Activated CD4-positive, alpha-beta T cell treated with anti-CD3 and anti-CD28 coated beads, Interleukin-2, amount 10 ng/mL, durations not matched to agents 24 days and 14 days (primary cell): Measurements from ENCODE around the gene EVA1A. TPM values are rescaled to one million over a fixed set of nuclear protein-coding genes. Genes with fewer than 3 reads are reported as not detected.

Source experiments
- DNase-seq: peaks from one replicate; pipeline ENCODE4 v3.0.0; 2022
- H3K27ac Mint-ChIP-seq: one replicate; pipeline ENCODE4 v1.8.0; 2022; ENCODE audit warnings: mild to moderate bottlenecking, mixed read lengths
- H3K27me3 Mint-ChIP-seq: one replicate; pipeline ENCODE4 v1.8.0; 2022; ENCODE audit warnings: mixed read lengths
- H3K36me3 Mint-ChIP-seq: one replicate; pipeline ENCODE4 v1.8.0; 2022; ENCODE audit warnings: low read depth, mild to moderate bottlenecking, mixed read lengths
- H3K4me1 Mint-ChIP-seq: one replicate; pipeline ENCODE4 v1.8.0; 2021; ENCODE audit warnings: mixed read lengths
- H3K4me3 Mint-ChIP-seq: one replicate; pipeline ENCODE4 v1.8.0; 2022; ENCODE audit warnings: mild to moderate bottlenecking, moderate library complexity, mixed read lengths
- H3K9me3 Mint-ChIP-seq: one replicate; pipeline ENCODE4 v1.8.0; 2021; ENCODE audit warnings: mixed read lengths
- intact Hi-C: fragments of 100-400 bp; cut with micrococcal nuclease; formaldehyde crosslinking; loops from one replicate; pipeline ENCODE4 v1.15.1; 2023
- total RNA-seq: library from RNA; stranded (reverse); gene quantifications from 2 replicates; pipeline ENCODE4 v1.2.3, GENCODE V29; 2022

The EVA1A gene
- total RNA-seq, 1 donor from 2014 or later, result not detected

DNA sequence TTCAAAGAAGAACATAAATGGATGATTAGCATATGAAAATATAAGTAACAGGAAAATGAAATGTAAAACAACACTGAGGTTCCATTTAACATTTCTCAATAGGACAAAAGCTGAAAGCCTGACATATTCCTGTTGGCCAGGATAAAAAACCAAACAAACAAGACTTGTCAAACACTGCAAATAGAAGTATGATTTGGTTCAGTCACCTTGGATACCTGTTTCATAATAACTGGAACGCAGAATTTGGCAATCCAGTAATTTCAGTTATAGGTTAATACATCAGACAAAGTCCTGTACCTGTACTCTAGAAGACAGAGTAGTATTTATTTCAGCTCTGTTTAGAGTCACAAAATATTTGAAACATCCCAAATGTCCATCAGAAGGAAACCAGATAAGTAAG, 16.5 kb upstream of the EVA1A start:
- no peaks in the 10 kb centered on the region for H3K9me3 Mint-ChIP-seq
- no peak overlapping the region for H3K4me3 Mint-ChIP-seq
- H3K27me3 Mint-ChIP-seq, result peaks cover 8% of the 10 kb centered on the region
- no peaks in the 10 kb centered on the region for H3K4me1 Mint-ChIP-seq
- intact Hi-C loops, result no loop called here
- no peak overlapping the region for H3K27ac Mint-ChIP-seq
- no peak for DNase-seq
- H3K36me3 Mint-ChIP-seq, result no peaks in the 10 kb centered on the region

DNA sequence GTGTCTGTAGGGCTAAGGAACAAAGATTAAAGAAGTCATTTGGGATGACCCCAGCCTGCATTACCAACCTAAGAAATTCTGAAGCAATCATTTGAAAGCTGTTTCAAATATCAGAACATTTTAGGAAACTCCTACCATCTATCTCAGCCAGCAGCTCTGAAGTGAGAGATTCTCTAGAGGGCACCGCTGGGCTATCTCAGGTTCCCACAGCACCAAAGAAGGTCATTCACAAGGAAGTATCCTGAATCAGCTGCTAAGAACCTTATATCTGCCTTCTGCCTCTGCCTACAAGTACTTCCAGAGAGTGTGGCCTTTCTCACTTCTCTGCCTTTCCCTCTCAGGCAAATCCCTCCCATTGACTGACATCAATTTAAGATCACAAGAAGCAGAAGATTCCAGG, 13.4 kb upstream of the EVA1A start:
- intact Hi-C loops, result no loop called here
- H3K27ac Mint-ChIP-seq, result no peak overlapping the region

DNA sequence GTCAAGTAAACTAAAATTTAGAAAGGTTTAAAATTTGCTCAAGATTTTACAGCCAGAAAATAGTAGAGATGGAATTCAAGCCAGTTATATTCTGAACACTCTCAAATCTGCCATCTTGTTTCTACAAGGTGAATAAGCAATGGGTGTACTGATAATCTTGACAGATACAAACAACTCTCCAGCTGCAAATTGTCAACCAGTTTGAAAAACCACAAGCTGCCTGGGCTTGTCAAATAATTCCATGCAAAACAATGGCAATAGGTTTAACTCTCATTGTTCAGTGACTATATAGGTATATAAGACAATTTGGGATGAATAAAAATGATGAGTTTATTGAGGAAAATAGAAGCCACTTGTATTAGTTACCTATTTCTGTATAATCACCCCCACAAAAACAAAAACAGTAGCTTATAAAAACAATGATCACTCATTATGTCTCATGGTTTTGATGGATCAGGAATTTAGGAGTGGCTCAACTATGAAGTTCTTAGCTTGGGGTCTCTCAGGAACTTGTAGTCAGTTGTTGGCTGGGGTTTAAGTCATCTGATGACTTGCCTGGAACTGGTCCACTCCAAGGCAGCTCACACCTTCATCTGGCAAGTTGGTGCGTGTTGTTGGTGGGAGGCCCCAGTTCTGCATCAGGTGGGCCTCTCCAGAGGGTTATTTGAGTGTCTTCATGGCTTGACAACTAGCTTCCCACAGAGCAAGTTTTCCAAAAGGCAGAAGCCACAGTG, 12.6 kb upstream of the EVA1A start:
- no peaks in the 10 kb centered on the region for H3K4me1 Mint-ChIP-seq
- H3K36me3 Mint-ChIP-seq, result no peaks in the 10 kb centered on the region
- H3K27me3 Mint-ChIP-seq, result peaks cover 11% of the 10 kb centered on the region
- H3K27ac Mint-ChIP-seq, result no peak overlapping the region
- intact Hi-C loops, result no loop called here
- no peak for DNase-seq
- no peak overlapping the region for H3K4me3 Mint-ChIP-seq
- H3K9me3 Mint-ChIP-seq, result no peaks in the 10 kb centered on the region

More for the DNA sequence above, 13.4 kb upstream of the EVA1A start:
- no peak for DNase-seq
- no peaks in the 10 kb centered on the region for H3K9me3 Mint-ChIP-seq
- H3K4me1 Mint-ChIP-seq, result no peaks in the 10 kb centered on the region
- H3K36me3 Mint-ChIP-seq, result no peaks in the 10 kb centered on the region
- peaks cover 9% of the 10 kb centered on the region for H3K27me3 Mint-ChIP-seq
- H3K4me3 Mint-ChIP-seq, result no peak overlapping the region

DNA sequence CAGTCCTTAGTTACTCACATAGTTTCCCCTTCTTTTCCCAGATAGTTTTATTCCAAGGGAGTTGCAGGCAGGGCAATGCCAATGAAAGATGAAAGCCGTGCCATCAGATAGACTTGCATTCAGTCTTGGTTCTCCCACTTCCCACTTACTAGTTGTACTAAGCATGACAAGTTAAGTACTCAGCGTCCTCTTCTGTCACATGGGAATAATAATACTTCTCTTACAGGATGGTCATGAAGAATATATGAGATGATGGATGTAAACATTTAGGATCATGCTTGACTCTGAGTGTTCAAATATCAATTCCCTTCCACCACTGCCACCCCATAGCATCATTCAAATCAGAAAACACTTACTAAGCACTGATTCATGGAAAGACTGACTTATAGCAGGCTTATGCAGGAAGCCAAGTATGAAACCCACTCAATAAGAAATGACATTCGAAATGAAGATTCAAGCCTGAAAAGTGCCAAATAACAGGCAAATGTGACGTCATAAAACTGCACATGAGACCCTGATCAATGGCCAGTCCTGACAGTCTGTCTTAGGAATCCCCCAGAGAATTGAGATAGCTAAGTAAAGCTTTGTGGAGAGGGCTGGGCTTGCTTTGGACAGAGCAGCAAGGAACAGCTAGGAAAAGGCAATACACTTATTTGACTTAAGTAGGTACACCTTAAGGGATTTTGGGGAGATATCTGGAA, 11.1 kb upstream of the EVA1A start:
- no peak for DNase-seq
- H3K27me3 Mint-ChIP-seq, result peaks cover 16% of the 10 kb centered on the region
- no peak overlapping the region for H3K27ac Mint-ChIP-seq
- no peaks in the 10 kb centered on the region for H3K4me1 Mint-ChIP-seq
- H3K4me3 Mint-ChIP-seq, result no peak overlapping the region
- no peaks in the 10 kb centered on the region for H3K36me3 Mint-ChIP-seq
- intact Hi-C loops, result no loop called here
- no peaks in the 10 kb centered on the region for H3K9me3 Mint-ChIP-seq

DNA sequence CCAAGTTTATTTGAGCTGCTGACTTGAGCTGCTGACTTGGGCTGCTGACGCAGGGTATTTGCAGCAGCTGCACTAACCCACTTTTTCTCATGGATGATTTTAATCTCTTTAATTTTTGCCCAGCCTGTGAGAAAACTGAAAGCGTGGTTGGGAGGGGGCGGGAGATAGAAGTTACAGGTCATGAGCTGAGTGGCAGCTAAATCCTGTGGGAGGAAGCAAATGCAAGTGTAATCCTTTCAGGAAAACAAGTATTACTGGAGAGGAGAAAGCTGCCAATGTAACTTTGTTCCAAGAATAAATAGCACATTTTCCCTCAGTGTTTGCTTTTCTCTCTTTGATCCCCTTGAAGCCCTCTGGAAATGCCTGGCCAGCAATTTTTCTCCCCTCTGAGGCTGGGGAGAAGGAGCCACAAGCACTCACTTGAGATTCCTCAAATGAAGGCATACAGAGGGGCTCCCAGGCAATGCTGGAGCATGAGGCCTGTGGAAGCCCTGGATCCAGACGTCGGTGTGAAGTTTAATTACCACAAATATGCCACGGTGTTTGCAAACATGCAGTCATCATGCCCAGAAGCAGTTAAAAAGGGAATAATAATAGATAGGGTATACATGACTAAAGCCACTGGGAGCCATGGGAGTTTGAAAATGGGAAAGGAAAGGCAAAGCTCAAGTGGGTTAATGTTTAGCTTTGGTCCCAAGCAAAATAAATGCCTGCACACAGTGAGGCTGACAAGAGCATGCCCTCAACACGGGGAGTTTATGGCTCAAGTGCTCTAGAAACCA, 10.4 kb upstream of the EVA1A start:
- Mint-ChIP-seq H3K4me3 (no peak overlapping the region), H3K4me1 (no peaks in the 10 kb centered on the region), H3K36me3 (no peaks in the 10 kb centered on the region), H3K27ac (no peak overlapping the region), H3K27me3 (peaks cover 15% of the 10 kb centered on the region), H3K9me3 (no peaks in the 10 kb centered on the region)
- no peak for DNase-seq
- intact Hi-C loops, result no loop called here

DNA sequence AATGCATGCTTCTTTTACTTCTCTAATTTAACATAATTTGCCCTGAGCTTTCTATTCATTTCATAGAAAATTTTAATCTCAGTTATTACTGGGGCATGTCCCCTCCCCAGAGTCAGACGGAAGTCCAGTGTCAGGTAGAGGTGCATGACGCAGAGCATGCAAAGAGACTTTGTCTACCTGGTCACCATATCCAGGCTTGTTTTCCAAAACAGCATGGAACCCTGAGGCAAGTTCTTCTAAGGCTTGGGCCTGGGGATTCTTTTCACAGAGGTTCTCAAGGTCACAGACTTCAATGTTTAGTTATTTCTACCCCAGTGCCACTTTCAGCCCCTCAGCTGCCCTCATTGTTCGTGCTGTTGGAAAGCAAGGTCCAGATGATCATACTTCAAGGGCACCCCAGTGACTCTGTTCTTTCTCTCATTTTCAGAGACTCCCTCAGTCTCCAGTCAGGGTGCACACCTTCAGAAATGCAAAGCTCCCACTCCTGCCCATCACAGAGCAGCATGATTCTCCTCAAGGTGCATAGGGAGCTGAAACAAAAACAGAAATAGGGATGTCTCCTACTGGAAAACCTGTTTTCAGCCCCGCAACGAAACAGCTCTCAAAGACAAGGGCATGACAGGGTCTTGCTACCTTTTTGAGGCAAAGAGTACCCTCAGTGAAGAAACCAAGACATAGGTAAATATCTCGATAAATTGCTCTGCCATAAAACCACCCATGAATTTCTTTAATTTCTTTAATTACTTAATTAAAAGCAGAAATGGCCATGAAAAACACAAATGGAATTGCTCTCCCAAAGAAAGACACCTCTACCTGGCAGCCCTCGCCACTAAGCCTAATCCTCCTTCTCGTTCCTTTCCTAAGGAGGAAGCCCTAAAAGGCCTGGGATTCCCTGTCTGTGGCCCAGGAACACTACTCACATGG, 9.5 kb upstream of the EVA1A start:
- peaks cover 17% of the 10 kb centered on the region for H3K27me3 Mint-ChIP-seq
- no peaks in the 10 kb centered on the region for H3K4me1 Mint-ChIP-seq
- no peak overlapping the region for H3K4me3 Mint-ChIP-seq
- H3K9me3 Mint-ChIP-seq, result no peaks in the 10 kb centered on the region
- intact Hi-C loops, result no loop called here
- H3K27ac Mint-ChIP-seq, result no peak overlapping the region
- no peak for DNase-seq
- no peaks in the 10 kb centered on the region for H3K36me3 Mint-ChIP-seq

DNA sequence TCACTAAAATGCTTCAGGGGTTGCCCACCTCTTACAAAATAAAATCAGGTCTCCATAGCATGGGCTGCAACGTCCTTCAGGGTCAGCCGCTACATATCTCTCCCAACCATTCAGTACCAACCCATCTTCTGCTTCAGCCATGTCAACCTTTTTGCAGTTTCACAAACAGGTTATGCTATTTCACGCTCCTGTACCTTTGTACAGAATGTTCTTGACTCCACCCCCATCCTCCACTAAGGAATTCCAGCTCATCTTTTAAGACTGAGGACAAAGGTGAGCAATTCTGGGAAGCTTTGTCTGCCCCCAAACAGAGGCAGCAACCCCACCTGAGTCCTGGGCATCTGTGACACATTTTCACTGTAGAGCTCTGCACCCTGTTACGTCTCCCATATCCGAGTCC, 8.8 kb upstream of the EVA1A start:
- intact Hi-C loops, result no loop called here
- DNase-seq, result no peak
- Mint-ChIP-seq H3K27me3 (peaks cover 17% of the 10 kb centered on the region), H3K36me3 (no peaks in the 10 kb centered on the region), H3K4me1 (no peaks in the 10 kb centered on the region), H3K9me3 (no peaks in the 10 kb centered on the region), H3K4me3 (no peak overlapping the region), H3K27ac (no peak overlapping the region)

DNA sequence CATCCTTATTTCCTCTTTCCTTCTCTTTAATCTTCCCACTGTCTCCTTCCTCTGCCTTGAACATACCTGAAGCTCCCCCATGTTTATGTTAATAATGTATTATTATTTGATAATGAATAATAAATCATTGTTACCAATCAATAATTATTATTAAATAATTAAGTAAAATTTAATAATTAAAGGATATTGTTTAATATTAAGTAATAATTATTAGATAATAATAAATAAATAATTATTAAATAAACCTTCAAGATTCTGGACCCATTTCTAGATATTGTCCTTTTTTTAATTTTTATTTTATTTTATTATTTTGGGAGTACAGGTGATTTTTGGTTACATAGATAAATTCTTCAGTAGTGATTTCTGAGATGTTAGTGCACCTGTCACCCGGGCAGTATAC, 7.4 kb upstream of the EVA1A start:
- Mint-ChIP-seq H3K36me3 (no peaks in the 10 kb centered on the region), H3K4me3 (no peak overlapping the region), H3K4me1 (peaks cover 3% of the 10 kb centered on the region), H3K9me3 (no peaks in the 10 kb centered on the region), H3K27ac (no peak overlapping the region), H3K27me3 (peaks cover 22% of the 10 kb centered on the region)
- intact Hi-C loops, result no loop called here
- no peak for DNase-seq

DNA sequence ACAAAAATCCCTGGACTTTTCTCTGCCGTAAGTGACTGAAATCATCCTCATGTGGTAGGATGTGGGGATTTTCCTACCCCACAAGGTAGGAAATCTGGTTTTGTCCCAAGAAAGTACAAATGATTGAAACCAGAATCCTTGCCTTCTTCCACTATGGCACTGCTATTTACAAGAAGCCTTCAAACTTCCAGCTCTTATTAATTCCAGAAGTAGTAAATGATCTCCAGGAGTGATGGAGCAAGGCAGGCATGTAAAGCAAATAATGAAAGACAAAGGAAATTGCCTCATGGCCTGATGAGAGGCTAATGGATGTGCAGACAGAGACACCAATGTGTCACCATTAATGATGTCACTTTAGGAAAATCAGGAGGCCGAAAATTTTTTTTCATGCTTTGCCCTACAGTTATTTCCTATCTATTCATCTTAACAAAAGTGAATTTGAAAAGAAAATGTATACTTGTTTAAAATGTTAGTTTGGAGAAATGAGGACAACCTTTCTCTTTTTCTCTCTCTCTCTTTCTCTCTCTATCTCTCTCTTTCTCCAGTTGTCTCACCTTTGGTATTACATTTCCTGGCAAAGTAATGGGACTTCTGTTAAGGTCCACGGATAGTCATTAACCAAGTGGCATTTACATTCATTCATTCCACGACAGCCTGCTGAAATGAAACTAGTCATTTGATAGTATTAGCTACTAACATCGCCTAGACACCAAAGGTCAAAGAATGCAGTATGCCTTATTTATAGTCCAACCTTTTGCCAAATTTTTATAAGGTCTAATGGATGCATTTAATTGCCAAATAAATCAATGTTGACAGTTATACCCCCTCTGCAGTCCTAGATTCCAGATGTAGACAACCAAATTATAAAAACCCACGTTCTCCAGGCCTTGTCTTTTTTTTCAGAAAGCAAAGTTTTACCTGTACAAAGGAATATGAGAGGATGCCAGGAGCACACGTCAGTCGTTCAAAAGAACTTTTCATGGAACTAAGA, 5.0 kb upstream of the EVA1A start:
- no peaks in the 10 kb centered on the region for H3K36me3 Mint-ChIP-seq
- H3K4me3 Mint-ChIP-seq, result no peak overlapping the region
- peaks cover 6% of the 10 kb centered on the region for H3K4me1 Mint-ChIP-seq
- H3K27me3 Mint-ChIP-seq, result peaks cover 37% of the 10 kb centered on the region
- H3K9me3 Mint-ChIP-seq, result no peaks in the 10 kb centered on the region
- intact Hi-C loops, result no loop called here
- peak; percentile 15 for DNase-seq
- no peak overlapping the region for H3K27ac Mint-ChIP-seq

DNA sequence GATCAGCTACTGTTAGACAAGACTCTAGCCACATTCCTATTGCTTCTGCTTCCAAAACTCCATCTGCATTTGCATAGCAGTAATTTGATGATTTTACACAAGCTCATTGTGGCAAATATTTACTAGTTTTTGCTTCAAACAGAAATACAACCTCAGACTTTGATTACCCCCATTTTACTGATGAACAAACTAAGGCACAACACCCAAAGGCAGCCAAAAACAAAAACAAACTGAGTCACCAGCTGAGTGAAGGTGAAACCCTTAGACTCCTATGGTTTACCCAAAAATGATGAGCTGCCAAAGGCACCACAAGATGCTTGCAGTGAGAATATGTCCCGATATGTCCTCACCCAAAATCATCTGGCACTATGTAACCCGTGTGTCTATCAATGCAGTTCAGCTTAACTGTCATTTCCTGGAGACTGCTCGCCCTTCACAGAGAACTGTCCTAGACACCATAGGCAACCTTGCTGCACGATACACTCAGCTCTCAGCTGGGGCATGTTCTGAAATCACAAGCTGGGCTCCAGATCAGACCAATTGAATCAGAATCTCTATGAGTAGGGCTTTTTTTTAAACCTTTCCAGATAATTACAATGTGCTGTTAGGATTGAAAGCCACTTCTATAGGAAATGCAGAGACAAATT, 4.1 kb upstream of the EVA1A start:
- Mint-ChIP-seq H3K4me1 (peaks cover 10% of the 10 kb centered on the region), H3K27ac (no peak overlapping the region), H3K4me3 (no peak overlapping the region), H3K36me3 (no peaks in the 10 kb centered on the region), H3K9me3 (no peaks in the 10 kb centered on the region), H3K27me3 (peaks cover 41% of the 10 kb centered on the region)
- intact Hi-C loops, result no loop called here
- DNase-seq, result peak; percentile 33

DNA sequence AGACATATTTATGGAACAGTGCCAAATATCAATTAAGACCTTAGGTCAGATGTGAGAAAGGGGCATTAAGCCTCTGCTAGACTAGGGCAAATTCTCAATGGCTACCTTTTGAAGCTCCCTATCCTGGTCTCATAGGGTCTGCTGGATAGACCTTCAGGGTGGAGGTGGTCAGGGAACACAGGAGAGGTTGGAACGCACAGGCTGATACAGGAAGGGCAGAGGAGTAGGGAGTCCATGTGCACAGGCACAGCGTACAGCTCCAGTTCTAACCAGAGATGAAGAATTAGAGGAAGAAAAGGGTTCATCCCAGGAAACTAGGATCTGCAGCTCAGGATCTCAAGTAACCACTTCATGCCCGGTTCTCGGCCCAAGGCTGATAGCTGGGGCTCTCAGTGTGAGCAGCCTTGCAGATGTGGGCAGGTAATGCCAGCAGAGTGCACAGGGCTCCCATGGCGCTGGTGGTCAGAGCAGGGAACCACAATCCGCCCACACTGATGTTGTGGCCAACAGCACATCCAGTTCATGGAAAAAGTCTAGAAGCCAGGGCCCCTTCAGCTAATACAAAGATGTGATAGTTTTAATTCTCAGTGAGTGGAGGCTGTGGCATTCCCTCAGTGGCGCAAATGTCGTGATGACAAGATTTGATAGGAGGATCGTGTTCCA, 3.4 kb upstream of the EVA1A start:
- H3K27ac Mint-ChIP-seq, result no peak overlapping the region
- H3K9me3 Mint-ChIP-seq, result no peaks in the 10 kb centered on the region
- intact Hi-C loops, result no loop called here
- DNase-seq, result peak; percentile 51
- H3K36me3 Mint-ChIP-seq, result no peaks in the 10 kb centered on the region
- H3K27me3 Mint-ChIP-seq, result peaks cover 43% of the 10 kb centered on the region
- peaks cover 10% of the 10 kb centered on the region for H3K4me1 Mint-ChIP-seq
- H3K4me3 Mint-ChIP-seq, result no peak overlapping the region

DNA sequence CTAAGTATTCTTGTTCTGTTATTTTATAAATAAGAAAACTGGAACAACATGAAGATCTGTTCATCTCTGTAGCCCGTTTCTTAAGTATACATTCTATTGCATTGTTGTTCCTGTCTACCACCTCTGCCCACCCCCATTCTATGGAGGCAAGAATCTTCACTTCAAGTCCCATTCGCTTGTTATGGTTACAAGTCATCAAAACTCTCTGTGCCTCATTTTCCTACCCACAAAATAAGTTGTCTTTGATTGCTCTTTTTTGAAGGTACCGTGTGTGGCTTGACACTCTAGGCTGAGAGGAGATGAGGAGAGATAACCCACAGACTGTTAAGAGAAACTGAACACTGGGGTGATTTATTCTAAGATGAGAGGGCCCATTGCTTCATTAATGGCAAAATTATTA, 2.9 kb upstream of the EVA1A start:
- Mint-ChIP-seq H3K36me3 (no peaks in the 10 kb centered on the region), H3K9me3 (no peaks in the 10 kb centered on the region), H3K27me3 (peaks cover 46% of the 10 kb centered on the region), H3K27ac (no peak overlapping the region), H3K4me3 (no peak overlapping the region), H3K4me1 (peaks cover 10% of the 10 kb centered on the region)
- no peak for DNase-seq
- intact Hi-C loops, result no loop called here
